Kidney (tissue), 14 donors: ENCODE results near the gene GTF3C1. TPM values are rescaled to one million over a fixed set of nuclear protein-coding genes. Genes with fewer than 3 reads are reported as not detected.

Source experiments
- DNase-seq, 5 donors: peaks; one replicate each; pipeline ENCODE4 v3.0.0-alpha.2; 2013 to 2020
- FAIRE-seq: peaks from 2 replicates; lab custom pipeline; 2012; peaks lifted over from hg19 to GRCh38; lab: Jason Lieb, UNC
- H3K27ac ChIP-seq, 2 donors: one replicate each; pipeline ENCODE4 v1.7.0; 2013; ENCODE audit warnings: low read depth in 2 of 2, low read length in 2 of 2, inconsistent platforms in 1 of 2
- H3K27me3 ChIP-seq: one replicate; pipeline ENCODE4 v1.7.1; 2013; ENCODE audit warnings: low read length, inconsistent platforms; ENCODE audit not compliant: control insufficient read depth, insufficient read depth
- H3K36me3 ChIP-seq, 3 donors: one replicate each; pipeline versions ENCODE4 v1.7.0 to v1.7.1; 2013; ENCODE audit warnings: low read length in 3 of 3, control low read depth in 1 of 3, inconsistent platforms in 1 of 3; ENCODE audit not compliant: insufficient read depth in 3 of 3, control insufficient read depth in 2 of 3
- H3K4me1 ChIP-seq, 3 donors: one replicate each; pipeline versions ENCODE4 v1.7.0 to v1.7.1; 2013; ENCODE audit warnings: low read length in 3 of 3, inconsistent platforms in 1 of 3, low read depth in 1 of 3; ENCODE audit not compliant: control insufficient read depth in 2 of 3, insufficient read depth in 2 of 3
- H3K4me3 ChIP-seq, 3 donors: one replicate each; pipeline versions ENCODE4 v1.7.0 to v1.8.1; 2013; ENCODE audit warnings: low read length in 3 of 3, control low read depth in 1 of 3, inconsistent platforms in 1 of 3
- H3K9ac ChIP-seq, 3 donors: one replicate each; pipeline versions ENCODE4 v1.7.0 to v1.7.1; 2013; ENCODE audit warnings: low read length in 3 of 3, control low read depth in 1 of 3, inconsistent platforms in 1 of 3
- H3K9me3 ChIP-seq, 3 donors: one replicate each; pipeline versions ENCODE4 v1.7.0 to v1.7.1; 2013; ENCODE audit warnings: low read length in 3 of 3, control low read depth in 1 of 3, inconsistent platforms in 1 of 3; ENCODE audit not compliant: control insufficient read depth in 2 of 3, insufficient read depth in 1 of 3
- CTCF ChIP-seq: IDR thresholded peaks from 3 replicates; pipeline ENCODE4 v1.5.1; 2012; ENCODE audit warnings: mild to moderate bottlenecking, moderate library complexity, borderline replicate concordance; ENCODE audit not compliant: insufficient read depth; ENCODE audit errors: extremely low read depth
- intact Hi-C: fragments of 100-400 bp; cut with DNase I; formaldehyde crosslinking; loops from one replicate; pipeline ENCODE4 v1.11.1; 2022
- polyA plus RNA-seq: library from polyadenylated mRNA; stranded (reverse); fragments of 350-450 nt; fragmentation: Illumina TruSeq; extraction: RNeasy Lipid Tissue Mini Kit (QIAGEN cat#74804); gene quantifications from one replicate; pipeline ENCODE4 v1.2.3, GENCODE V29; 2014; ENCODE audit warnings: low read depth, low replicate concordance; ENCODE audit not compliant: insufficient read depth
- total RNA-seq: library from RNA; stranded (reverse); fragmentation: NEBNext Ultra II Directional; extraction: Animal tissue kit (Norgen Biotek cat#: 25700); gene quantifications from one replicate; pipeline ENCODE4 v1.2.1, GENCODE V29; 2021
- donor health status: control.
- donor health status: control.
- donor health status: control.
- donor health status: control.
- donor health status: control.
- donor health status: DM: yes; HTN: yes; CAD: no.
- donor health status: Normal renal cell carcinoma (clear cell type).

Gene GTF3C1
- total and polyA plus RNA-seq, 2 donors from 2014 or later: 59.0 to 81.7 TPM

GRCh38 chr16:27464626-27465482 is 84.9 kb downstream of the GTF3C1 start:
- no peak overlapping the region for H3K27ac ChIP-seq
- no peak for TF ChIP-seq CTCF
- FAIRE-seq (no peak), DNase-seq (peak in 1 of 5 donors; percentile 58)
- intact Hi-C loops: no loop called here
- H3K27me3 ChIP-seq: no peaks in the 10 kb centered on the region
- no peaks in the 10 kb centered on the region for H3K9me3 ChIP-seq
- no peak overlapping the region for H3K9ac ChIP-seq
- H3K36me3 ChIP-seq: peaks cover 11 to 49% (median 31%) of the 10 kb centered on the region in 3 donors
- no peak overlapping the region for H3K4me3 ChIP-seq
- peaks cover 0 to 10% (median 9%) of the 10 kb centered on the region in 3 donors for H3K4me1 ChIP-seq

- DNase-seq (peak in 3 of 5 donors; percentile 35 to 74 (median 55)), FAIRE-seq (no peak)
- Histone ChIP-seq H3K4me3 (no peak overlapping the region), H3K4me1 (peaks cover 0 to 10% (median 9%) of the 10 kb centered on the region in 3 donors), H3K9me3 (no peaks in the 10 kb centered on the region), H3K36me3 (peaks cover 15 to 50% (median 27%) of the 10 kb centered on the region in 3 donors), H3K27ac (no peak overlapping the region), H3K27me3 (no peaks in the 10 kb centered on the region), H3K9ac (no peak overlapping the region)
- TF ChIP-seq CTCF: no peak
- intact Hi-C loops: no loop called here
These were observed 85.7 kb downstream of the GTF3C1 start for GRCh38 chr16:27463741-27464591.

GRCh38 chr16:27462846-27463682 is 86.6 kb downstream of the GTF3C1 start:
- Histone ChIP-seq H3K27ac (no peak overlapping the region), H3K9me3 (no peaks in the 10 kb centered on the region), H3K36me3 (peaks cover 12 to 50% (median 28%) of the 10 kb centered on the region in 3 donors), H3K27me3 (no peaks in the 10 kb centered on the region), H3K4me3 (no peak overlapping the region), H3K4me1 (peaks cover 0 to 10% (median 9%) of the 10 kb centered on the region in 3 donors), H3K9ac (no peak overlapping the region)
- FAIRE-seq (no peak), DNase-seq (peak in 1 of 5 donors; percentile 72)
- no peak for TF ChIP-seq CTCF
- intact Hi-C loops: no loop called here
